GM21723 (cell line): Measurements from ENCODE around the gene DAPK2.

Experiments used
- ATAC-seq: cut with Tn5 transposase; IDR thresholded peaks from one replicate; pipeline ENCODE4 v1.9.1; 2021; ENCODE audit warnings: mild to moderate bottlenecking, moderate library complexity; ENCODE audit not compliant: unreplicated experiment

DAPK2 gene

GRCh38 chr15:64000183-64000951 is 45.9 kb downstream of the DAPK2 start:
- ATAC-seq = no peak

- no peak for ATAC-seq
These were observed 47.1 kb downstream of the DAPK2 start for GRCh38 chr15:63999177-63999576.

- no peak for ATAC-seq
These were observed 47.8 kb downstream of the DAPK2 start for GRCh38 chr15:63998489-63998888.

GRCh38 chr15:63997715-63998442 is 48.4 kb downstream of the DAPK2 start:
- ATAC-seq = no peak

GRCh38 chr15:63996794-63997357 is 49.4 kb downstream of the DAPK2 start:
- no peak for ATAC-seq

GRCh38 chr15:63995789-63996188 is 50.5 kb downstream of the DAPK2 start:
- ATAC-seq = no peak

- no peak for ATAC-seq
These were observed 52.1 kb downstream of the DAPK2 start for GRCh38 chr15:63994073-63994600.

- ATAC-seq = no peak
These were observed 54.0 kb downstream of the DAPK2 start for GRCh38 chr15:63992300-63992699.

GRCh38 chr15:63991706-63992105 is 54.6 kb downstream of the DAPK2 start:
- ATAC-seq = peak; percentile 39

- ATAC-seq = no peak
These were observed 55.8 kb downstream of the DAPK2 start for GRCh38 chr15:63990454-63990853.

GRCh38 chr15:63987796-63988378 is 58.4 kb downstream of the DAPK2 start:
- no peak for ATAC-seq

- peak; percentile 65 for ATAC-seq
These were observed 59.4 kb downstream of the DAPK2 start for GRCh38 chr15:63986751-63987341.

GRCh38 chr15:63986185-63986680 is 60.1 kb downstream of the DAPK2 start:
- ATAC-seq = no peak

- no peak for ATAC-seq
These were observed 60.8 kb downstream of the DAPK2 start for GRCh38 chr15:63985221-63986184.

GRCh38 chr15:63984331-63984730 is 62.0 kb downstream of the DAPK2 start:
- no peak for ATAC-seq

- ATAC-seq = no peak
These were observed 63.1 kb downstream of the DAPK2 start for GRCh38 chr15:63983061-63983711.

GRCh38 chr15:63982381-63982854 is 63.9 kb downstream of the DAPK2 start:
- no peak for ATAC-seq

- no peak for ATAC-seq
These were observed 64.5 kb downstream of the DAPK2 start for GRCh38 chr15:63981596-63982320.
